BLaER1 (cell line): Measurements from ENCODE around the gene UNC45B.
"Not testable (repeated sequence)": the region's sequence is repeated elsewhere in the genome, so short reads cannot be mapped to it uniquely, and the experiment has no call there.

Source experiments
- H3K27ac ChIP-seq: shearing (Covaris generic); formaldehyde crosslinking; 2 replicates; pipeline ENCODE4 v1.8.1; 2022
- H3K27me3 ChIP-seq: shearing (Covaris generic); formaldehyde crosslinking; 2 replicates; pipeline ENCODE4 v1.8.1; 2022
- H3K36me3 ChIP-seq: shearing (Covaris generic); formaldehyde crosslinking; 2 replicates; pipeline ENCODE4 v1.8.1; 2022
- H3K4me1 ChIP-seq: shearing (Covaris generic); formaldehyde crosslinking; 2 replicates; pipeline ENCODE4 v1.8.1; 2022
- H3K4me2 ChIP-seq: shearing (Covaris generic); formaldehyde crosslinking; 2 replicates; pipeline ENCODE4 v1.8.1; 2022
- H3K4me3 ChIP-seq: shearing (Covaris generic); formaldehyde crosslinking; 2 replicates; pipeline ENCODE4 v1.8.1; 2022
- H3K9ac ChIP-seq: shearing (Covaris generic); formaldehyde crosslinking; 2 replicates; pipeline ENCODE4 v1.8.1; 2022
- H3K9me3 ChIP-seq: shearing (Covaris generic); formaldehyde crosslinking; 2 replicates; pipeline ENCODE4 v1.8.1; 2022
- H4K20me1 ChIP-seq: shearing (Covaris generic); formaldehyde crosslinking; 2 replicates; pipeline ENCODE4 v1.8.1; 2022
- Cebpa-rat ChIP-seq: shearing (Covaris generic); IDR thresholded peaks from 2 replicates; pipeline ENCODE4 v1.8.1; 2022

UNC45B gene, protein sequence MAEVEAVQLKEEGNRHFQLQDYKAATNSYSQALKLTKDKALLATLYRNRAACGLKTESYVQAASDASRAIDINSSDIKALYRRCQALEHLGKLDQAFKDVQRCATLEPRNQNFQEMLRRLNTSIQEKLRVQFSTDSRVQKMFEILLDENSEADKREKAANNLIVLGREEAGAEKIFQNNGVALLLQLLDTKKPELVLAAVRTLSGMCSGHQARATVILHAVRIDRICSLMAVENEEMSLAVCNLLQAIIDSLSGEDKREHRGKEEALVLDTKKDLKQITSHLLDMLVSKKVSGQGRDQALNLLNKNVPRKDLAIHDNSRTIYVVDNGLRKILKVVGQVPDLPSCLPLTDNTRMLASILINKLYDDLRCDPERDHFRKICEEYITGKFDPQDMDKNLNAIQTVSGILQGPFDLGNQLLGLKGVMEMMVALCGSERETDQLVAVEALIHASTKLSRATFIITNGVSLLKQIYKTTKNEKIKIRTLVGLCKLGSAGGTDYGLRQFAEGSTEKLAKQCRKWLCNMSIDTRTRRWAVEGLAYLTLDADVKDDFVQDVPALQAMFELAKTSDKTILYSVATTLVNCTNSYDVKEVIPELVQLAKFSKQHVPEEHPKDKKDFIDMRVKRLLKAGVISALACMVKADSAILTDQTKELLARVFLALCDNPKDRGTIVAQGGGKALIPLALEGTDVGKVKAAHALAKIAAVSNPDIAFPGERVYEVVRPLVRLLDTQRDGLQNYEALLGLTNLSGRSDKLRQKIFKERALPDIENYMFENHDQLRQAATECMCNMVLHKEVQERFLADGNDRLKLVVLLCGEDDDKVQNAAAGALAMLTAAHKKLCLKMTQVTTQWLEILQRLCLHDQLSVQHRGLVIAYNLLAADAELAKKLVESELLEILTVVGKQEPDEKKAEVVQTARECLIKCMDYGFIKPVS

DNA sequence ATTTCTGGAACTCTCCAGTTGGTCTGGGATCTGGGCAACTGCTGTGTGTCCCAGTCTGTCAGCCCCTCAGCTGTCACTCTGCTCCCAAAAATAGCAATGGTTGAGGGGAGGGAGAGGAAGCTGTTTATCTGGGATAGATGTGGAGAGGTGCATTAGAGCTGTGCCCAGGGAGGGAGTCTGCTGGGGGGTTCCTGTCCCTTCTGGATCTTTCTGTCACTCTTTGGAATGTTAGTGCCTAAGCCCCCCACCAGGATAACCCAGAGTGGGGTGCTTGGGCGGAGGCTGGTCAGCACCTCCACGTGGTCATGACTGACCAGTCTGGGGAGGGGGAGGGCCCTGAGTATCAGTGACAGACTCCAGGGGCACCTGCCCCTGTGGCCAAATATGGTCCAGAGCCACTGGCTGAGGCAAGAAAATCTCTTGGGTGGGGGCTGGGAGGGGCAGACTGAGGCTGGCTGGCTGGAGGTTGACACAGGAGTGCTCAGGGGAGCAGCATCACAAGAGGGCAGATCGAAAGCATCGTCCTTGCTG lies at the start of gene UNC45B:
Gene UNC45B (plus strand): TSS at position 443 of the 531 bp plus-strand sequence. CDS start 447 bp downstream, outside the sequence.
- Histone ChIP-seq H3K4me2 (no peak within 1 kb of the TSS), H4K20me1 (no peaks in the 10 kb centered on the region), H3K9ac (no peak within 1 kb of the TSS), H3K27me3 (no peaks in the 10 kb centered on the region), H3K4me3 (no peak within 1 kb of the TSS), H3K27ac (no peak within 1 kb of the TSS), H3K4me1 (no peaks in the 10 kb centered on the region), H3K36me3 (no peaks in the 10 kb centered on the region), H3K9me3 (no peaks in the 10 kb centered on the region)
- no peak for TF ChIP-seq Cebpa-rat

DNA sequence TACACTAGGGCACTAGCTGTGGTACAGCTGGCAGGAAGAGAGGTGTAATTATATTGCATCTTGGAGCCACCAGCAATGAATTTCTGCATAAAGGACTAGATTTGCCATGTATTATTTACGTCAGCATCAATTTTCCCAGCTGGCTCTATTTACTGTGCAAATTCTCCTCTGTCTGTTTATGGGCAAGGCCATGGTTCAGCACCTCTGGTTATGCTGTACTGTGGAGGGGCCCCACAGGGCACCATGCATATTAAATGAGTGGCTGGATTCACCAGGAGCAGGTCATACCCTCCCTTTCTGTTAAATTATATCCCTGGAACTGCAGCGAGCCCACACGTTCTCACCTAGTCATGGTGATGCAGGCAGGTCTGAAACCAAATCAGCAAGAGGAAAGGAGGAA lies 47.7 kb upstream of the UNC45B start:
- no peak overlapping the region for H3K27ac ChIP-seq
- H3K27me3 ChIP-seq = no peaks in the 10 kb centered on the region
- H3K4me1 ChIP-seq = peaks cover 6% of the 10 kb centered on the region; the same call in 1 of the 2 replicates
- no peaks in the 10 kb centered on the region for H4K20me1 ChIP-seq
- no peak for TF ChIP-seq Cebpa-rat
- peaks cover 81% of the 10 kb centered on the region for H3K36me3 ChIP-seq
- no peak overlapping the region for H3K4me3 ChIP-seq
- no peak overlapping the region for H3K9ac ChIP-seq
- no peak overlapping the region for H3K4me2 ChIP-seq
- H3K9me3 ChIP-seq = no peaks in the 10 kb centered on the region

- H3K9ac ChIP-seq = no peak overlapping the region
- H3K36me3 ChIP-seq = peaks cover 92% of the 10 kb centered on the region
- H3K27me3 ChIP-seq = no peaks in the 10 kb centered on the region
- H3K4me2 ChIP-seq = no peak overlapping the region
- H3K4me3 ChIP-seq = no peak overlapping the region
- no peaks in the 10 kb centered on the region for H3K9me3 ChIP-seq
- no peaks in the 10 kb centered on the region for H4K20me1 ChIP-seq
- no peak for TF ChIP-seq Cebpa-rat
- H3K27ac ChIP-seq = no peak overlapping the region
- peaks cover 6% of the 10 kb centered on the region; the same call in 1 of the 2 replicates for H3K4me1 ChIP-seq
These were observed 46.6 kb upstream of the UNC45B start for GRCh38 chr17:35101036-35101435.

GRCh38 chr17:35101725-35102124 lies 45.9 kb upstream of the UNC45B start:
- Histone ChIP-seq H4K20me1 (no peaks in the 10 kb centered on the region), H3K4me2 (no peak overlapping the region), H3K27me3 (no peaks in the 10 kb centered on the region), H3K4me1 (peaks cover 6% of the 10 kb centered on the region; the same call in 1 of the 2 replicates), H3K4me3 (no peak overlapping the region), H3K9me3 (no peaks in the 10 kb centered on the region), H3K27ac (no peak overlapping the region), H3K36me3 (peaks cover 93% of the 10 kb centered on the region), H3K9ac (no peak overlapping the region)
- TF ChIP-seq Cebpa-rat = no peak

GRCh38 chr17:35103271-35103670 lies 44.3 kb upstream of the UNC45B start:
- no peak for TF ChIP-seq Cebpa-rat
- Histone ChIP-seq H3K4me3 (no peak overlapping the region), H3K27ac (no peak overlapping the region), H3K9me3 (no peaks in the 10 kb centered on the region), H3K4me2 (no peak overlapping the region), H3K9ac (no peak overlapping the region), H3K4me1 (peaks cover 5% of the 10 kb centered on the region; the same call in 1 of the 2 replicates), H3K36me3 (peaks cover 94% of the 10 kb centered on the region), H3K27me3 (no peaks in the 10 kb centered on the region), H4K20me1 (0 out of 2 replicates have a peak, but pooled peaks cover 6% of the 10 kb centered on the region)

GRCh38 chr17:35104844-35105450 lies 42.7 kb upstream of the UNC45B start:
- no peak overlapping the region for H3K27ac ChIP-seq
- 0 out of 2 replicates have a peak, but pooled peaks cover 6% of the 10 kb centered on the region for H4K20me1 ChIP-seq
- H3K36me3 ChIP-seq = peaks cover 79% of the 10 kb centered on the region
- no peak overlapping the region for H3K9ac ChIP-seq
- no peaks in the 10 kb centered on the region for H3K9me3 ChIP-seq
- no peak for TF ChIP-seq Cebpa-rat
- no peaks in the 10 kb centered on the region for H3K4me1 ChIP-seq
- no peak overlapping the region for H3K4me2 ChIP-seq
- H3K4me3 ChIP-seq = no peak overlapping the region
- H3K27me3 ChIP-seq = no peaks in the 10 kb centered on the region

- not testable (repeated sequence) for H3K4me1 ChIP-seq, H3K4me2 ChIP-seq, H3K9ac ChIP-seq, H3K4me3 ChIP-seq, H3K27ac ChIP-seq, H3K27me3 ChIP-seq, H3K9me3 ChIP-seq
- H4K20me1 ChIP-seq = 0 out of 2 replicates have a peak, but pooled peaks cover 11% of the 10 kb centered on the region
- H3K36me3 ChIP-seq = peaks cover 39% of the 10 kb centered on the region
These were observed 36.8 kb upstream of the UNC45B start for GRCh38 chr17:35110791-35111190.

- TF ChIP-seq Cebpa-rat = no peak
- H3K4me3 ChIP-seq = no peak overlapping the region
- H4K20me1 ChIP-seq = peaks cover 4% of the 10 kb centered on the region; the same call in 1 of the 2 replicates
- H3K4me1 ChIP-seq = peaks cover 25% of the 10 kb centered on the region
- H3K27me3 ChIP-seq = no peaks in the 10 kb centered on the region
- no peak overlapping the region for H3K27ac ChIP-seq
- H3K9me3 ChIP-seq = no peaks in the 10 kb centered on the region
- H3K36me3 ChIP-seq = peaks cover 25% of the 10 kb centered on the region
- H3K9ac ChIP-seq = no peak overlapping the region
- H3K4me2 ChIP-seq = no peak overlapping the region
These were observed 30.8 kb upstream of the UNC45B start for GRCh38 chr17:35116845-35117244.

DNA sequence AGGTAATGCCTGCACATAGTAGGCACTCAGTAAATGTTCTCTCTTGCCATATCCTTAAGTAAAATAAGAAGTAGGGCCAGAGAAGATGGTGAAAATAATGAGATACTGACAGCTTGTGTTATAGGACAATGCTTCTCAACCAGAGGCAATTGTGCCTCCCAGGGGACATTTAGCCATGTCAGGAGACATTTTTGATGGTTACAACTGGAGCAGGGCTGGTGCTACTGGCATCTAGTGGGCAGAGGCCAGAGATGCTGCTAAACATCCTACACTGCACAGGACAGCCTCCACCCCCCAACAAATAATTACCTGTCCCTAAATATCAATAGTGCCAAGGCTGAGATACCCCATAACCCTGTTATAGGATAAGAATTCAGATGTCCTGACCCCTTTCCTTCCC lies 29.6 kb upstream of the UNC45B start:
- H3K9ac ChIP-seq = no peak overlapping the region

More for the DNA sequence above, 29.6 kb upstream of the UNC45B start:
- Histone ChIP-seq H3K4me3 (peak overlapping the region; percentile 80; the same call in 1 of the 2 replicates), H3K27ac (no peak overlapping the region), H3K9me3 (no peaks in the 10 kb centered on the region), H3K27me3 (no peaks in the 10 kb centered on the region), H4K20me1 (no peaks in the 10 kb centered on the region; the same call in 1 of the 2 replicates), H3K4me2 (peak overlapping the region; percentile 96), H3K4me1 (peaks cover 25% of the 10 kb centered on the region), H3K36me3 (peaks cover 25% of the 10 kb centered on the region)
- TF ChIP-seq Cebpa-rat = no peak
